Gastrocnemius medialis (tissue), 4 donors: ENCODE data around the gene ZNF700.
"Not testable (repeated sequence)": the region's sequence is repeated elsewhere in the genome, so short reads cannot be mapped to it uniquely, and the experiment has no call there.

Experiments
- POLR2A ChIP-seq, 2 donors: fragments of 450-650 bp; IDR thresholded peaks; one replicate each; pipeline ENCODE4 v1.6.1; 2017; ENCODE audit warnings: antibody characterized with exemption in 2 of 2, mild to moderate bottlenecking in 2 of 2, moderate library complexity in 2 of 2
- TF ChIP-seq, protein P1 (sequence below), 5 experiments: fragments of 450-650 bp in 3 of 5; fragments of 200-600 bp in 2 of 5; sonication (generic) in 2 of 5; IDR thresholded peaks in 4 of 5; conservative IDR thresholded peaks in 1 of 5; 1 replicate in 4 of 5; 2 replicates in 1 of 5; pipeline ENCODE4 v1.5.1; 2016 to 2019; ENCODE audit warnings: antibody characterized with exemption in 5 of 5, mild to moderate bottlenecking in 3 of 5, moderate library complexity in 3 of 5

DNA sequence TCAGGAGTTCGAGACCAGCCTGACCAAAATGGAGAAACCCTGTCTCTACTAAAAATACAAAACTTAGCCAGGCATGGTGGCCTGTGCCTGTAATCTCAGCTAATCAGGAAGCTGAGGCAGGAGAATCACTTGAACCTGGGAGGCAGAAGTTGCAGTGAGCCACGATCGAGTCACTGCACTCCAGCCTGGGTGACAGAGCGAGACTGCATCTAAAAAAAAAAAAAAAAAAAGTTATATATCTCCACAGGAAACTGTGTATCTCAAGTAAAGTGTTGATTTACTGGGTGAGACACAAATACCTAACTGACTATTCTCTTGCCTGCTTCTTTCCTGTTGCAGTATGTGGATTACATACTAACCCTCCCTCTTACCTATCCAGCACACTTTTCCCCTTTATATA lies 67.0 kb downstream of the ZNF700 start:
- TF ChIP-seq, protein P1, sequence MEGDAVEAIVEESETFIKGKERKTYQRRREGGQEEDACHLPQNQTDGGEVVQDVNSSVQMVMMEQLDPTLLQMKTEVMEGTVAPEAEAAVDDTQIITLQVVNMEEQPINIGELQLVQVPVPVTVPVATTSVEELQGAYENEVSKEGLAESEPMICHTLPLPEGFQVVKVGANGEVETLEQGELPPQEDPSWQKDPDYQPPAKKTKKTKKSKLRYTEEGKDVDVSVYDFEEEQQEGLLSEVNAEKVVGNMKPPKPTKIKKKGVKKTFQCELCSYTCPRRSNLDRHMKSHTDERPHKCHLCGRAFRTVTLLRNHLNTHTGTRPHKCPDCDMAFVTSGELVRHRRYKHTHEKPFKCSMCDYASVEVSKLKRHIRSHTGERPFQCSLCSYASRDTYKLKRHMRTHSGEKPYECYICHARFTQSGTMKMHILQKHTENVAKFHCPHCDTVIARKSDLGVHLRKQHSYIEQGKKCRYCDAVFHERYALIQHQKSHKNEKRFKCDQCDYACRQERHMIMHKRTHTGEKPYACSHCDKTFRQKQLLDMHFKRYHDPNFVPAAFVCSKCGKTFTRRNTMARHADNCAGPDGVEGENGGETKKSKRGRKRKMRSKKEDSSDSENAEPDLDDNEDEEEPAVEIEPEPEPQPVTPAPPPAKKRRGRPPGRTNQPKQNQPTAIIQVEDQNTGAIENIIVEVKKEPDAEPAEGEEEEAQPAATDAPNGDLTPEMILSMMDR (IDR thresholded peaks at IDR 0.05 in 4 of 5, conservative IDR thresholded peaks at IDR 0.05 in 1 of 5), result not testable (repeated sequence)
- not testable (repeated sequence) for TF ChIP-seq POLR2A (IDR thresholded peaks at IDR 0.05)
